HepG2 (cell line): ENCODE data around the gene ZMPSTE24. TPM values are rescaled to one million over a fixed set of nuclear protein-coding genes. Genes with fewer than 3 reads are reported as not detected.

ENCODE experiments used
- ATAC-seq: fragments of 200-7000 bp; cut with Tn5 transposase; 3 replicates; pipeline ENCODE4 v1.9.1; 2020; ENCODE audit warnings: mild to moderate bottlenecking, moderate library complexity
- BruUV-seq: library from RNA; stranded (reverse); fragments of 400-500 nt; replicated peaks from 2 replicates; lab custom pipeline; 2021; lab: Mats Ljungman, UMichigan
- CTCF ChIA-PET: fragments of 300-600 bp; formaldehyde crosslinking; extraction: SDS; loops from one replicate; lab custom pipeline; 2021; ENCODE audit warnings: low total read pairs, inconsistent platforms, low intra/inter-chr PET ratio; lab: Yijun Ruan, JAX
- POLR2A ChIA-PET: fragments of 350-600 bp; sonication (Branson Sonifier 250); formaldehyde crosslinking; loops from one replicate; lab custom pipeline; 2020; ENCODE audit warnings: antibody characterized with exemption, inconsistent platforms; lab: Yijun Ruan, JAX
- DNase-seq: peaks from one replicate; pipeline ENCODE4 v3.0.0-alpha.2; 2015; ENCODE audit warnings: low spot score
- FAIRE-seq: peaks from 3 replicates; lab custom pipeline; 2011; peaks lifted over from hg19 to GRCh38; lab: Jason Lieb, UNC
- H2AFZ ChIP-seq: one replicate; pipeline ENCODE4 v1.6.1; 2011; ENCODE audit warnings: low read length, inconsistent platforms
- H3K27ac ChIP-seq: fragments of 300-600 bp; 3 replicates; pipeline ENCODE4 v1.8.0; 2011; ENCODE audit warnings: mixed run types, mild to moderate bottlenecking, mixed read lengths, low read length, inconsistent platforms; ENCODE audit not compliant: insufficient read depth; ENCODE audit errors: extremely low read length
- H3K27me3 ChIP-seq, 2 experiments: fragments of 200-600 bp in 1 of 2; 2 replicates in 1 of 2; 3 replicates in 1 of 2; pipeline versions ENCODE4 v1.6.0 to v1.8.0; 2011; ENCODE audit warnings: low read length in 2 of 2, mild to moderate bottlenecking in 2 of 2, moderate library complexity in 2 of 2, inconsistent platforms in 1 of 2; ENCODE audit not compliant: insufficient read depth in 2 of 2, control insufficient read depth in 1 of 2
- H3K36me3 ChIP-seq, 2 experiments: fragments of 200-600 bp in 1 of 2; replicated peaks in 1 of 2; 2 replicates in 1 of 2; 3 replicates in 1 of 2; pipeline versions ENCODE4 v1.5.1 to v1.8.0; 2011; ENCODE audit warnings: low read length in 2 of 2, inconsistent platforms in 1 of 2; ENCODE audit not compliant: insufficient read depth in 2 of 2, control insufficient read depth in 1 of 2
- H3K4me1 ChIP-seq: 2 replicates; pipeline ENCODE4 v1.5.1; 2012; ENCODE audit warnings: low read length, inconsistent platforms; ENCODE audit not compliant: insufficient read depth
- H3K4me2 ChIP-seq: 2 replicates; pipeline ENCODE4 v1.6.0; 2011; ENCODE audit warnings: low read depth, low read length, inconsistent platforms
- H3K4me3 ChIP-seq, 3 experiments: fragments of 200-600 bp in 1 of 3; sonication (generic), shearing (Covaris generic) in 1 of 3; replicated peaks in 1 of 3; 2 replicates each; pipeline ENCODE4 v1.5.1; 2011 to 2016; ENCODE audit warnings: low read length in 3 of 3, inconsistent platforms in 2 of 3, low read depth in 2 of 3, mild to moderate bottlenecking in 2 of 3, control low read depth in 1 of 3, mixed read lengths in 1 of 3; ENCODE audit not compliant: insufficient read depth in 1 of 3
- H3K79me2 ChIP-seq: one replicate; pipeline ENCODE4 v1.6.1; 2011; ENCODE audit warnings: low read length, inconsistent platforms; ENCODE audit not compliant: insufficient read depth
- H3K9ac ChIP-seq: 2 replicates; pipeline ENCODE4 v1.6.0; 2011; ENCODE audit warnings: mild to moderate bottlenecking, low read depth, low read length, inconsistent platforms; ENCODE audit not compliant: insufficient read depth
- H3K9me3 ChIP-seq: 2 replicates; pipeline ENCODE4 v1.5.1; 2012; ENCODE audit warnings: mild to moderate bottlenecking, low read length
- H4K20me1 ChIP-seq: 2 replicates; pipeline ENCODE4 v1.6.0; 2011; ENCODE audit warnings: inconsistent platforms, mild to moderate bottlenecking, low read length, moderate library complexity; ENCODE audit not compliant: insufficient read depth
- MZF1 ChIP-seq: sonication (generic); formaldehyde crosslinking; IDR thresholded peaks from 2 replicates; pipeline ENCODE4 v1.8.1; 2023; ENCODE audit warnings: mild to moderate bottlenecking, missing genetic modification reagents, borderline replicate concordance
- SOX13 ChIP-seq, 3 experiments: fragments of 450-650 bp in 1 of 3; sonication (generic) in 1 of 3; formaldehyde crosslinking in 1 of 3; IDR thresholded peaks in 2 of 3; conservative IDR thresholded peaks in 1 of 3; 2 replicates each; pipeline versions ENCODE4 v1.5.0 to v1.6.1; 2016 to 2020; ENCODE audit warnings: antibody characterized with exemption in 1 of 3, mild to moderate bottlenecking in 1 of 3, missing compliant biosample characterization in 1 of 3, missing genetic modification reagents in 1 of 3, moderate library complexity in 1 of 3
- ZBTB40 ChIP-seq, 2 experiments: fragments of 450-650 bp in 1 of 2; sonication (generic) in 1 of 2; formaldehyde crosslinking in 1 of 2; IDR thresholded peaks; 2 replicates each; pipeline versions ENCODE4 v1.6.1 to v1.8.0; 2016 to 2022; ENCODE audit warnings: antibody characterized with exemption in 1 of 2, mild to moderate bottlenecking in 1 of 2, missing genetic modification reagents in 1 of 2
- ZNF33A ChIP-seq: sonication (generic); formaldehyde crosslinking; IDR thresholded peaks from 2 replicates; pipeline ENCODE4 v1.5.1; 2020; ENCODE audit warnings: missing genetic modification reagents, mild to moderate bottlenecking, moderate library complexity, borderline replicate concordance
- ZNF382 ChIP-seq: sonication (generic); formaldehyde crosslinking; IDR thresholded peaks from 2 replicates; pipeline ENCODE4 v1.5.0; 2020; ENCODE audit warnings: missing genetic modification reagents, mild to moderate bottlenecking, borderline replicate concordance
- WGBS: methylation state at CpG from one replicate; pipeline ENCODE4 v1.1.6; 2017; ENCODE audit warnings: low lambda C conversion rate; 5-methylcytosine and 5-hydroxymethylcytosine counted together
- in situ Hi-C: cut with HindIII; loops from 2 replicates; pipeline ENCODE4 v1.10.0; 2017; ENCODE audit warnings: low pct_unique_long_range_greater_than_20kb; ENCODE audit not compliant: extremely low pct_ligation_motif_present
- intact Hi-C: fragments of 100-400 bp; cut with micrococcal nuclease; formaldehyde crosslinking; loops from one replicate; pipeline ENCODE4 v1.10.0; 2022; ENCODE audit not compliant: unreplicated experiment
- polyA plus RNA-seq, 8 experiments: library from polyadenylated mRNA; depleted of rRNA in 3 of 8; stranded (reverse) in 7 of 8; unstranded in 1 of 8; fragments of >200 nt; fragmentation: Illumina TruSeq in 4 of 8; extraction: Trizol in 4 of 8; gene quantifications; 2 replicates each; pipeline versions ENCODE4 v1.2.1 to v1.2.3, GENCODE V29; 2011 to 2016; ENCODE audit warnings: low read depth in 4 of 8, missing spikeins in 1 of 8, mixed read lengths in 1 of 8; ENCODE audit not compliant: insufficient read depth in 1 of 8
- total RNA-seq, 5 experiments: library from RNA; depleted of rRNA; stranded (reverse); fragments of >200 nt; fragmentation: Illumina TruSeq; extraction: Trizol; gene quantifications; 2 replicates each; pipeline ENCODE4 v1.2.3, GENCODE V29; 2016; ENCODE audit warnings: low read depth in 1 of 5

Gene ZMPSTE24
- total and polyA plus RNA-seq, 2 of the 13 experiments (the other 11 are each of a cell fraction or from before 2014, with no cell fraction given): 13.6 to 60.2 TPM

GRCh38 chr1:40248412-40248811, 9.6 kb upstream of the ZMPSTE24 start:
- TF ChIP-seq SOX13 (IDR thresholded peaks at IDR 0.05) (no peak), SOX13 (CRISPR knock-in tag; conservative IDR thresholded peaks at IDR 0.05 in 1 of 2, IDR thresholded peaks at IDR 0.05 in 1 of 2) (0 out of 4 replicates have a peak, but pooled peaks of 1 of the 2 experiments have one; percentile 37), MZF1 (CRISPR knock-in tag) (no peak), ZNF382 (CRISPR knock-in tag) (no peak), ZNF33A (no peak)
- TF ChIP-seq, all 625 proteins: peak for 1
- ATAC-seq (no peak), DNase-seq (peak; percentile 24), FAIRE-seq (no peak)
- Histone ChIP-seq H3K79me2 (no peaks in the 10 kb centered on the region), H4K20me1 (no peaks in the 10 kb centered on the region), H3K9ac (no peak overlapping the region), H3K4me1 (peaks cover 52% of the 10 kb centered on the region), H3K4me2 (no peak overlapping the region), H3K9me3 (no peaks in the 10 kb centered on the region), H3K27me3 (no peaks in the 10 kb centered on the region), H3K4me3 (no peak overlapping the region), H3K27ac (no peak overlapping the region), H3K36me3 (no peaks in the 10 kb centered on the region), H2AFZ (no peak overlapping the region)
- no TSS peak for BruUV-seq
- CTCF ChIA-PET: no interaction called here
- intact Hi-C loops: no loop called here
- POLR2A ChIA-PET: interaction anchor here (0.6 to 1.9 kb wide), 4 partner anchors 9 to 134 kb away, joined by 3 to 13 read pairs (median 4); partner anchors contain the start of gene ZMPSTE24
- in situ Hi-C loops: no loop called here

DNA sequence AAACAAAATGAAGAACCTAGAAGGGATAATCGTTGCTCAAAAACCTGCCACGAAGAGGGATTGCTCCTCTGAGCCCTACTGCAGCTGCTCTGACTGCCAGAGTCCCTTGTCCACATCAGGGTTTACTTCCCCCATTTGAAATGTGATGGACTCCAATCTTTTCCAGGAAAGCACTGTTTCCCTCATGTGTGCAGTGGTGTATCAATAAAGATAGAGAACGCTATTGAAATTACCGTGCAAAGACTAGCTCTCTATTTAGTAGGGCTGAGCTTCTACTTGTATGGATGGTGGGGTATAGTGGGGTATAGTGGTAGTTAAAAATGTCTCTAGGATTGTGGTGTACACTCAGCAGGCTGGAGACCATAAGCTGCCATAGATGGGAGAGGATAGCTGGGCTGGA, 6.6 kb upstream of the ZMPSTE24 start:
- H3K9ac ChIP-seq: peak overlapping the region; percentile 41; the same call in 1 of the 2 replicates
- H3K27ac ChIP-seq: no peak overlapping the region
- ATAC-seq: no peak; the same call in 2 of the 3 replicates
- H3K4me1 ChIP-seq: peaks cover 41% of the 10 kb centered on the region
- H3K36me3 ChIP-seq: no peaks in the 10 kb centered on the region
- in situ Hi-C loops (no loop called here), intact Hi-C loops (loop anchor here (10.0 kb wide), 1 partner anchor 63 kb away; the partner anchor contains the start of gene COL9A2)
- ChIA-PET CTCF (no interaction called here), POLR2A (no interaction called here)
- H3K4me2 ChIP-seq: peak overlapping the region; percentile 64
- peak overlapping the region in 2 of 3 experiments; percentile 23 to 24; a peak in 1 of 6 replicates for H3K4me3 ChIP-seq
- FAIRE-seq: no peak
- H3K79me2 ChIP-seq: peaks cover 8% of the 10 kb centered on the region
- BruUV-seq: no TSS peak
- peak overlapping the region; percentile 96 for H2AFZ ChIP-seq
- WGBS: 19% methylated on average over 4 of the region's 4 CpGs
- no peaks in the 10 kb centered on the region for H4K20me1 ChIP-seq
- no peaks in the 10 kb centered on the region for H3K9me3 ChIP-seq
- DNase-seq: no peak
- H3K27me3 ChIP-seq: no peaks in the 10 kb centered on the region
- TF ChIP-seq ZBTB40 (IDR thresholded peaks at IDR 0.05) (peak; percentile 28; the same call in 1 of the 2 replicates), ZBTB40 (CRISPR knock-in tag; IDR thresholded peaks at IDR 0.05) (peak; percentile 89)
